ENCODE data around the gene ZNF23. TPM values are rescaled to one million over a fixed set of nuclear protein-coding genes. Genes with fewer than 3 reads are reported as not detected.
A peak's percentile ranks its signal among the peaks of the same experiment; 100 is the strongest.

The ZNF23 gene
- total RNA-seq, 1 donor from 2014 or later = 7.9 TPM

DNA sequence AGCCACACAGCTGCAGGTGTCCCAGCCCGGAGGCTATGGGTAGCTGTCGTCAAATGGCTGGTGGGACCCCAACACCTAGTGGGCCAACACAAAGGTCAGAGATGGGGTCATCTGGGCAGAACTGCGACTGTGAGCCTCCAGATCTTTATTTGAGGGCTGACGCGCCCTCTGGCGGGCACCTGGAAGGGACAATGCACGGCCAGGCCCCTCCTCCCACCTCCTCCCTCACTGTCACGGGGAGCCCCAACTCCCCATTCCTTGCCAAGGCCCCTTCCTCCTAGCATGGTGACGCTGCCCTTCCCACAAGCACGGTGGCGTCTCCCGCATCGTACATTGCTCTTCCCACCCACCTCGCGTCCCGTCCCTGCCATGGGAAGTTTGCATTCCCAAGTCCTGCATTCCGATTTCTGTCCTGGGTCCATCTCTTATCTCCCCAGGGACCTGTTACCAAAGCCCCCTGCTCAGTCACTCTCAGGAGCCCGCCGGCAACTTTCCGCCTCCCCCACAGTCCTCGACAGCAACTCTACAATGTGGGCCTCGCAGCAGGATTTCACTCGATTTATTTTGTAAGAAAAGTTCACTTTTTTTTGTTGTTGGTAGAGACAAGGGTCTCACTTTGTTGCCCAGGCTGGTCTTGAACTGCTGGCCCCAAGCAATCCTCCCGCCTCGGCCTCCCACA is 21.2 kb downstream of the ZNF23 start:
- peak; percentile 10 for TF ChIP-seq CTCF (IDR thresholded peaks at IDR 0.05; ENCODE audit: insufficient read depth, low read length, severe bottlenecking)
- FAIRE-seq (no peak), DNase-seq (ENCODE audit: low read depth) (no peak)
- H3K4me3 ChIP-seq (ENCODE audit: low read depth, low read length) = no peak overlapping the region
- H3K27me3 ChIP-seq (ENCODE audit: control insufficient read depth, insufficient read depth, low read length) = no peaks in the 10 kb centered on the region
- H3K36me3 ChIP-seq (ENCODE audit: control insufficient read depth, insufficient read depth, low read length) = no peaks in the 10 kb centered on the region

GRCh38 chr16:71439523-71439922 is 22.5 kb downstream of the ZNF23 start:
- FAIRE-seq (no peak), DNase-seq (ENCODE audit: low read depth) (no peak)
- TF ChIP-seq CTCF (IDR thresholded peaks at IDR 0.05; ENCODE audit: insufficient read depth, low read length, severe bottlenecking) = no peak
- Histone ChIP-seq H3K27me3 (ENCODE audit: control insufficient read depth, insufficient read depth, low read length) (no peaks in the 10 kb centered on the region), H3K36me3 (ENCODE audit: control insufficient read depth, insufficient read depth, low read length) (no peaks in the 10 kb centered on the region), H3K4me3 (ENCODE audit: low read depth, low read length) (no peak overlapping the region)

DNA sequence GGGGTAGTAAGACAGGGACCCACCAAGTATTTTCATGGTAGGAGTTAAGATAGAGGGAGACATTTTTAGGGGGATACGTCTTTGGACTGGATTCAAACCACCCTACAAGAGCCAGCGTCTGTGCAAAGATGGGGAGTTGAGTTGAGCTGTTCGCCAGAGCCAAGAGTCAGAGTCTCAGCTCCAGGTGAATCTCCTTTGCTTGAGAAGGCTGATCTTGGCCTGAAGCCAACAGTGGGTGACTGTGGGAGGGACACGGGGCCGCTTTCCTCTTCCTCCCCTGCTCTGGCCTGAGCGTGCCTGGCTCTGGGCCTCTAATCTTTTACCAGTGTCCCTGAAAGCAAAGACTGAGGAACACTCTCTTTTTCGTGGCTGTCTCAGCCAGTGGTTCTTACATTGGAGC is 25.6 kb downstream of the ZNF23 start:
- no peak for DNase-seq (ENCODE audit: low read depth)
- H3K36me3 ChIP-seq (ENCODE audit: control insufficient read depth, insufficient read depth, low read length) = no peaks in the 10 kb centered on the region
- FAIRE-seq = no peak
- TF ChIP-seq CTCF (IDR thresholded peaks at IDR 0.05; ENCODE audit: insufficient read depth, low read length, severe bottlenecking) = no peak
- no peak overlapping the region for H3K4me3 ChIP-seq (ENCODE audit: low read depth, low read length)
- H3K27me3 ChIP-seq (ENCODE audit: control insufficient read depth, insufficient read depth, low read length) = no peaks in the 10 kb centered on the region

GRCh38 chr16:71432906-71433305 is 29.1 kb downstream of the ZNF23 start:
- DNase-seq (ENCODE audit: low read depth) (no peak), FAIRE-seq (no peak)
- Histone ChIP-seq H3K36me3 (ENCODE audit: control insufficient read depth, insufficient read depth, low read length) (no peaks in the 10 kb centered on the region), H3K27me3 (ENCODE audit: control insufficient read depth, insufficient read depth, low read length) (no peaks in the 10 kb centered on the region), H3K4me3 (ENCODE audit: low read depth, low read length) (no peak overlapping the region)
- TF ChIP-seq CTCF (IDR thresholded peaks at IDR 0.05; ENCODE audit: insufficient read depth, low read length, severe bottlenecking) = no peak

DNA sequence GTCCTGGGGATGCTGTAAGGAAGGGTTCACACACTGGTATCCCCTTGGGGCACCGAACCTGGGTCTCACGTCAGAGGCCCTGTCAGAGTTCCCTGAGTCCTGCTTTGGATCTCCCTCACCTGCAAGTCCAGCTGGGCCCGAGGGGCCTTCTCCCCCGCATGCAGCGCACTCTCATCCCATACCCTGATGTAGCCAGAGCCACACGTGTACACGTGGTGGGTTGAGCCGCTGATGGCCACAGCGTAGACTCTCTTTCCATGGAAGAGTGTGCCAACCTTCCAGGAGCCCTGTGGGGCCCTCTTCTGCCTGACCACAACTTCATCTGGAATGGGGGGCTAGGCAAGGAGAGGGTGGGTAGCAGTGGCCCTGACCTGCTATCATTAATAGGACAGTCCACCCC is 30.1 kb downstream of the ZNF23 start:
- FAIRE-seq (no peak), DNase-seq (ENCODE audit: low read depth) (no peak)
- H3K27me3 ChIP-seq (ENCODE audit: control insufficient read depth, insufficient read depth, low read length) = no peaks in the 10 kb centered on the region
- no peaks in the 10 kb centered on the region for H3K36me3 ChIP-seq (ENCODE audit: control insufficient read depth, insufficient read depth, low read length)
- TF ChIP-seq CTCF (IDR thresholded peaks at IDR 0.05; ENCODE audit: insufficient read depth, low read length, severe bottlenecking) = no peak
- no peak overlapping the region for H3K4me3 ChIP-seq (ENCODE audit: low read depth, low read length)

- TF ChIP-seq CTCF (IDR thresholded peaks at IDR 0.05; ENCODE audit: insufficient read depth, low read length, severe bottlenecking) = no peak
- FAIRE-seq (no peak), DNase-seq (ENCODE audit: low read depth) (no peak)
- Histone ChIP-seq H3K4me3 (ENCODE audit: low read depth, low read length) (no peak overlapping the region), H3K36me3 (ENCODE audit: control insufficient read depth, insufficient read depth, low read length) (no peaks in the 10 kb centered on the region), H3K27me3 (ENCODE audit: control insufficient read depth, insufficient read depth, low read length) (no peaks in the 10 kb centered on the region)
Observed at GRCh38 chr16:71431176-71431575, 30.9 kb downstream of the ZNF23 start.
